Pancreas (tissue), 10 donors: ENCODE data around the gene COG8. TPM values are rescaled to one million over a fixed set of nuclear protein-coding genes. Genes with fewer than 3 reads are reported as not detected.

Source experiments
- ATAC-seq, 4 donors: fragments of 200-7000 bp; cut with Tn5 transposase; one replicate each; pipeline versions ENCODE4 v1.8.0 to v1.9.1; 2020; ENCODE audit warnings: mild to moderate bottlenecking in 4 of 4, moderate library complexity in 4 of 4
- DNase-seq, 6 donors: peaks; one replicate each; pipeline ENCODE4 v3.0.0-alpha.2; 2020
- FAIRE-seq: peaks from 2 replicates; lab custom pipeline; 2012; peaks lifted over from hg19 to GRCh38; lab: Jason Lieb, UNC
- H3K27ac ChIP-seq, 4 donors: fragments of 200-600 bp; sonication (generic); 1 replicate in 3 of 4; 2 replicates in 1 of 4; pipeline versions ENCODE4 v1.5.0 to v1.8.0; 2020
- H3K27me3 ChIP-seq, 4 donors: fragments of 200-600 bp; one replicate each; pipeline ENCODE4 v1.8.0; 2021
- H3K36me3 ChIP-seq, 3 donors: fragments of 200-600 bp; sonication (generic) in 1 of 3; one replicate each; pipeline versions ENCODE4 v1.5.0 to v1.8.0; 2020 to 2021
- H3K4me1 ChIP-seq, 3 donors: fragments of 200-600 bp; one replicate each; pipeline ENCODE4 v1.8.0; 2021
- H3K4me3 ChIP-seq, 4 donors: fragments of 200-600 bp; sonication (generic) in 2 of 4; one replicate each; pipeline versions ENCODE4 v1.5.0 to v1.8.0; 2020 to 2021
- H3K9me3 ChIP-seq, 4 donors: fragments of 200-600 bp; one replicate each; pipeline ENCODE4 v1.8.0; 2021
- WGBS, 2 donors: extraction: QIAGEN DNeasy Blood & Tissue Kit; methylation state at CpG; one replicate each; pipeline ENCODE4 v1.1.7; 2013; 5-methylcytosine and 5-hydroxymethylcytosine counted together
- intact Hi-C, 3 donors: fragments of 100-400 bp; cut with DNase I; formaldehyde crosslinking; loops; one replicate each; pipeline versions ENCODE4 v1.11.1 to v1.14.2; 2022
- polyA plus RNA-seq, 2 donors: library from polyadenylated mRNA; stranded (reverse); fragments of 200-250 nt; gene quantifications; one replicate each; pipeline ENCODE4 v1.2.3, GENCODE V29; 2013
- total RNA-seq, 6 donors: library from RNA; stranded (reverse); fragmentation: NEBNext Ultra II Directional in 4 of 6; extraction: Animal tissue kit (Norgen Biotek cat#: 25700) in 4 of 6; gene quantifications; one replicate each; pipeline versions ENCODE4 v1.2.1 to v1.2.4, GENCODE V29; 2021 to 2023
- TF ChIP-seq, protein P1 (sequence below), 4 donors: fragments of 200-600 bp; sonication (generic) in 3 of 4; IDR thresholded peaks; one replicate each; pipeline versions ENCODE4 v1.5.0 to v1.8.0; 2021; ENCODE audit warnings: antibody characterized with exemption in 4 of 4
- donor health status: healthy with polysubstance abuse.
- donor health status: DM: no; HTN: no; CAD: no; lungs with moderate emphysema.
- donor health status: DM: no; HTN: no; CAD: no.
- donor health status: control.
- donor health status: control.
- donor health status: Bipolar disorder and iron deficiency.
- donor health status: DM: yes; HTN: yes; CAD: no.
- donor health status: DM: no; HTN: no; CAD: no.
- donor health status: DM: no; HTN: no; CAD: no.
- donor health status: DM: yes; HTN: yes; CAD: no.

The COG8 gene
- total and polyA plus RNA-seq, 8 donors: 16.2 to 29.0 (median 20.4) TPM

DNA sequence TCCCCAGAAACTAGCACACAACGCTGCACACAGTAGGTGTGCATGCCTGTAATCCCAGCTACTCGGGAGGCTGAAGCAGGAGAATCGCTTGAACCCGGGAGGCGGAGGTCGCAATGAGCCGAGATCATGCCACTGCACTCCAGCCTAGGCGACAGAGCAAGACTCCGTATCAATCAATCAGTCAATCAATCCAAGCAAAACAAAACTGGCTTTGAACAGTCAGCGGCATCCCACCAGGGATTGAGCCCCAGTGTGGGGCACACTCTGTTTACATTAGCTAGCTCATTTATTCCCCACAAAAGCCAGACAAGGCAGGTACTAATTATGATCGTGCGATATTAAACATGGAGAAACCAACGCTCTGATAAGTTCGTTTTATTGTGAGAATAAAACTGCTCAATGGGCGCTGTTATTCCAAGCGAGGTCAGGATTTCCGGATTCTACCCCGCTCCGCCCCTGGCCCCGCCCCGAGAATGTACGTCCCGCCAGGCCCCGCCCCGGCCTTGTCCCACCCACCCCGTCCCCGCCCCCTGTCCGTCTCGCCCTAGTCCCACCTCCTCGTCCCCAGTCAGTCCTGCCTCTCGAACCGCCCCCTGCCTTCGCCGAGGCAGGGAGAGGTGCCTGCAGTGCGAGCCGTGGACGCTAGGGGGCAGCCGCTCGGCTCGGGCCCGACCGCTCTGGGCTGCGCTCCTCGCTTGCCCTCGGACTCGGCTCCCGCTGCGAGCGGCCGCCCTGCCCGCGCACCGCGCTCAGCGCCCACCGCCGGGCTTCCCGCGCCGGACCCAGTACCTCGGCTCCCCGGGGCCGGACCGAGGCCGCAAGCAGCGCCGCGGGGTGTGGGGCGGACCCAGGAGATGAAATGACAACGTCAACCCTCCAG, 28.5 kb downstream of the COG8 start, which contains the start of gene VPS4A:
TSS of gene VPS4A (plus strand) at position 698 of the 880 bp plus-strand sequence. CDS start at position 860, 162 bp downstream.
- WGBS, 2 donors: 6 to 15% methylated on average over 28 to 70 of the region's 70 CpGs
- peak; percentile 91 to 95 (median 93) for ATAC-seq
- DNase-seq: peak; percentile 95 to 100 (median 97)
- Histone ChIP-seq H3K27ac (peak within 1 kb of the TSS; percentile 78 to 90 (median 80)), H3K9me3 (no peaks in the 10 kb centered on the region), H3K27me3 (no peaks in the 10 kb centered on the region), H3K36me3 (no peaks in the 10 kb centered on the region), H3K4me3 (peak within 1 kb of the TSS; percentile 91 to 98 (median 96)), H3K4me1 (peaks cover 14 to 29% (median 17%) of the 10 kb centered on the region in 3 donors)
- no peak for FAIRE-seq
- TF ChIP-seq, protein P1, sequence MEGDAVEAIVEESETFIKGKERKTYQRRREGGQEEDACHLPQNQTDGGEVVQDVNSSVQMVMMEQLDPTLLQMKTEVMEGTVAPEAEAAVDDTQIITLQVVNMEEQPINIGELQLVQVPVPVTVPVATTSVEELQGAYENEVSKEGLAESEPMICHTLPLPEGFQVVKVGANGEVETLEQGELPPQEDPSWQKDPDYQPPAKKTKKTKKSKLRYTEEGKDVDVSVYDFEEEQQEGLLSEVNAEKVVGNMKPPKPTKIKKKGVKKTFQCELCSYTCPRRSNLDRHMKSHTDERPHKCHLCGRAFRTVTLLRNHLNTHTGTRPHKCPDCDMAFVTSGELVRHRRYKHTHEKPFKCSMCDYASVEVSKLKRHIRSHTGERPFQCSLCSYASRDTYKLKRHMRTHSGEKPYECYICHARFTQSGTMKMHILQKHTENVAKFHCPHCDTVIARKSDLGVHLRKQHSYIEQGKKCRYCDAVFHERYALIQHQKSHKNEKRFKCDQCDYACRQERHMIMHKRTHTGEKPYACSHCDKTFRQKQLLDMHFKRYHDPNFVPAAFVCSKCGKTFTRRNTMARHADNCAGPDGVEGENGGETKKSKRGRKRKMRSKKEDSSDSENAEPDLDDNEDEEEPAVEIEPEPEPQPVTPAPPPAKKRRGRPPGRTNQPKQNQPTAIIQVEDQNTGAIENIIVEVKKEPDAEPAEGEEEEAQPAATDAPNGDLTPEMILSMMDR (IDR thresholded peaks at IDR 0.05): peak; percentile 88 to 92 (median 90)
- intact Hi-C loops: no loop called here

GRCh38 chr16:69309316-69309715, 30.0 kb downstream of the COG8 start:
- no peak overlapping the region for H3K4me3 ChIP-seq
- H3K27ac ChIP-seq: no peak overlapping the region
- no peaks in the 10 kb centered on the region for H3K36me3 ChIP-seq
- no peaks in the 10 kb centered on the region for H3K9me3 ChIP-seq
- DNase-seq (peak in 1 of 6 donors; percentile 30), ATAC-seq (no peak), FAIRE-seq (no peak)
- H3K4me1 ChIP-seq: peaks cover 6 to 15% (median 6%) of the 10 kb centered on the region in 3 donors
- TF ChIP-seq, protein P1 (IDR thresholded peaks at IDR 0.05): no peak
- H3K27me3 ChIP-seq: no peaks in the 10 kb centered on the region
- intact Hi-C loops: no loop called here
- 86% methylated on average over 12 of the region's 12 CpGs for WGBS, 2 donors

DNA sequence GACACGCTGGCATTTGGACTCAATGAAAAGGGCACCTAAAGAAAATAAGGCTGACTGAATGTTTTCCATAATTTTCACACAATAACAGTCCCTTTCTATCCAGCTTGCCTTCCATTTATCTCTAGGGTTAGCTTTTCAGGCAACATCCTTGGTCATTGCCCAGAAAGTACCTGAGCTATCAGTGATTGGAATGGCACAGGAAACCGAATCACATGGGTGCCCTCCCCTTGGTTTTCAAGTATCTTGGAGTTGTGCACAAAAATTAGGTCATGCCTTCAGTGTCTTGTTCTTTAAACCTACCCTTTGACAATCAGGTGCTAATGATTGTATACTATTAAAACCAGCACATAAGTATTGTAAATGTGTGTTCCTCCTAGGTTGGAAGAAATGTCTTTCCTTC, 31.5 kb downstream of the COG8 start:
- ATAC-seq: no peak
- no peak for FAIRE-seq
- Histone ChIP-seq H3K27me3 (no peaks in the 10 kb centered on the region), H3K36me3 (no peaks in the 10 kb centered on the region), H3K9me3 (no peaks in the 10 kb centered on the region), H3K4me3 (no peak overlapping the region), H3K27ac (no peak overlapping the region), H3K4me1 (peaks cover 5 to 9% (median 6%) of the 10 kb centered on the region in 3 donors)
- intact Hi-C loops: no loop called here
- no peak for DNase-seq
- 85 to 86% methylated on average over 2 of the region's 2 CpGs for WGBS, 2 donors
- TF ChIP-seq, protein P1 (IDR thresholded peaks at IDR 0.05): no peak

DNA sequence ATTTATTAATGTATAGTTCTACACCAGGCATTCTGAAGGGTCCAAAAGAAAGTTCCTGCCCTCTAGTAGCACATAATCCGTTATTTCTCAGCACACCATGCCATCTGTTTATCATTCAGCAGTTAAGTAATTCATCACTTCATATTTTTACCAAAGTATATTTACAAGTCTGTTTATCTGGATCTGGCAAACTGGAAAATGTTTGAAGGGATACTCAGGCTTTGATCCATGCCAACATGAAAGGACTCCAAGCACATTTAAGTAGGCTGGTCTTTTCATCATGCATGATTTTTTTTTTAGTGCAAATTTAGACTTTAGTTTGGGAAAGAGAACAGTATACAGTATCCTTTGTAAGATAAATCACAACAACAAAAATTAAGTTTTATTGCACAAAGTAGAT, 32.3 kb downstream of the COG8 start:
- H3K4me1 ChIP-seq: peaks cover 0 to under 1% (median 0%) of the 10 kb centered on the region in 3 donors
- H3K4me3 ChIP-seq: no peak overlapping the region
- intact Hi-C loops: no loop called here
- no peak overlapping the region for H3K27ac ChIP-seq
- no peaks in the 10 kb centered on the region for H3K27me3 ChIP-seq
- FAIRE-seq: no peak
- TF ChIP-seq, protein P1 (IDR thresholded peaks at IDR 0.05): no peak
- no peaks in the 10 kb centered on the region for H3K36me3 ChIP-seq
- ATAC-seq: no peak
- no peak for DNase-seq
- WGBS, 2 donors: 42 to 60% methylated on average over 1 of the region's 1 CpG
- H3K9me3 ChIP-seq: no peaks in the 10 kb centered on the region

DNA sequence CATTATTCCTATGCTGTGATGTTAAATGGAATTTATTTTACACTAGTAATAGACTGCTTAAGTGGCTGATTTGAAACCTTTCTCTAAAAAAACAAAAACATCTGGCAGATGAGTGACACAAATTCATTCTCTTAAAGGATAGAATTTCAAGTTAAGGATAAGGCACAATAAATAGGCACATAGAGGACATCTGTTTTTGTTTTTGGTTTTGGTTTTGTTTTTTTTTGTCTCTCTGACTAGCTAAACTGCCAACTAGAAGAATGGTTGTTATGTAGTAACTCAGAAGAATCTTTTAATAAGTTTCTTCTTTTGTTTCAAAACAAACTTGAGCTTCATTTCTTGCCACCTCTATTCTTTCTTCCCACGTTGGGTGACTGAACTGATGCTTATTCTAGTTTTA, 33.3 kb downstream of the COG8 start:
- intact Hi-C loops: no loop called here
- no peak overlapping the region for H3K4me3 ChIP-seq
- ATAC-seq (no peak), DNase-seq (no peak), FAIRE-seq (no peak)
- TF ChIP-seq, protein P1 (IDR thresholded peaks at IDR 0.05): no peak
- no peaks in the 10 kb centered on the region for H3K27me3 ChIP-seq
- no peaks in the 10 kb centered on the region for H3K36me3 ChIP-seq
- 72 to 84% methylated on average over 1 of the region's 1 CpG for WGBS, 2 donors
- no peaks in the 10 kb centered on the region for H3K4me1 ChIP-seq
- no peaks in the 10 kb centered on the region for H3K9me3 ChIP-seq
- H3K27ac ChIP-seq: no peak overlapping the region
